ENCODE measurements around the gene RNF32.
A peak's percentile ranks its signal among the peaks of the same experiment; 100 is the strongest.
"Not testable (repeated sequence)": the region's sequence is repeated elsewhere in the genome, so short reads cannot be mapped to it uniquely, and the experiment has no call there.

Gene RNF32

GRCh38 chr7:156675721-156676120 is 35.1 kb downstream of the RNF32 start:
- DNase-seq (ENCODE audit: low spot score): no peak

GRCh38 chr7:156676263-156676662 is 35.7 kb downstream of the RNF32 start:
- no peak for DNase-seq (ENCODE audit: low spot score)

DNA sequence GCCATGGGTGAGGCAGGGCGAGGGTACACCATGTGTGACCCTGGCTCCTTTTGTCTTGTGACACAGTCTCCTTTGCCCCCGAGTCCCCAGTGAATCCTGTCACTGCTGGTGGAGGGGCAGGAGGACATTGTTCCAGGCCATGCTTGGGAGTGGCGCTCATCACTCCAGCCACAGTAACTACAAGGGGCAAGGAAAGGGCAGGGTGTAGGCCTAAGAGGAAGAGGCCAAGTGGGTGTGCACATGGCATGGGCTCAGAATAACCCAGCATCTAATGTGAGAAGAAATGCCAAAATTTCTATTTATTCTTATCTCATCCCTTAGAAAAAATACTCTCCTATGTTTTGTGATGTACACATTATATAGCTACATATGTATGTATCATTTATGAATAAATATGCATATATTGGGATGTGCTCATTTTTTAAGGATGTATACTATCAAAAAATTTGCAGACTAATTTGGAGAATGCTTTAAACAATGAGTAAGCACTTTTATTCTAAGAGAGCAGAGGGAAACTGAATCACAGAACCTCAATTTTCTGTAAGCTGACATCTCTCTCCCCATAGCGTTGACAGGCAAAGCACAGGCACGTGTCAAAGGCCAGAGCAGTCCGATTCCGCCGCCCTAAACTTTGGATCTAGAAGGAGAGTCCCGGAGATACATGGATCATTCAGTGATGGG is 36.9 kb downstream of the RNF32 start:
- no peak for DNase-seq (ENCODE audit: low spot score)

GRCh38 chr7:156680281-156680680 is 39.7 kb downstream of the RNF32 start:
- DNase-seq (ENCODE audit: low spot score): no peak

DNA sequence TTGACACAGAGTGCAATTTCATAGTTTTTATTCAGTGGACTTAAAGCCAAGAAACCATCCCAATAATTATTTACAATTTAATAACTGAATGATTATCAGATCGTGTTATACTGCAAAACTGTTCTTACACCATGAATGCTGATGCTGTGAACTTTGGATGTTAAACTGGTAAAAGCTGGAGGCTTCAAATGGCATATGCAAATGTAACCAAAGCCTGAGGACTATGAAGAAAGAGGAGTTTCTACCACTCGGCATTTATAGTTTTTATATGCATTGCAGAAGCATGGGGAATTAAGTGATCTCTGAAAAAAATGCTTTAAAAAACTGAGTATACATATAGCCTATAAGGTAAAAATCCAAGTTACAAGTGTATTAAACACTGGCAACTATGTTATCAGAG is 42.4 kb downstream of the RNF32 start:
- no peak for DNase-seq (ENCODE audit: low spot score)

- no peak for DNase-seq (ENCODE audit: low spot score)
Observed at GRCh38 chr7:156684251-156684650, 43.7 kb downstream of the RNF32 start.

DNA sequence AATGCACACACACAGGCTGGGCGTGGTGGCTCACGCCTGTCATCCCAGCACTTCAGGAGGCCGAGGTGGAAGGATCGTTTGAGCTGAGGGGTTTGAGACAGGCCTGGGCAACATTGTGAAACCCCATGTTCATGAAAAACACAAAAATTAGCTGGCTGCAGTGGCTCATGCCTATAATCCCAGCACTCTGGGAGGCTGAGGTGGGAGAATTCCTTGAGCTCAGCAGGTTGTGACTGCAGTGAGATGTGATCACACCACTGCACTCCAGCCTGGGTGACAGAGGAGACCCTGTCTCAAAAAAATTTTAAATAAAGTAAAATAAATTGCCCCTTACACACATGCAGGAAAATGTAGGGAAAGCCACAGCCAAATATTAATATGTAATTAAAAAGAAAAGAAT is 44.1 kb downstream of the RNF32 start:
- no peak for DNase-seq (ENCODE audit: low spot score)

DNA sequence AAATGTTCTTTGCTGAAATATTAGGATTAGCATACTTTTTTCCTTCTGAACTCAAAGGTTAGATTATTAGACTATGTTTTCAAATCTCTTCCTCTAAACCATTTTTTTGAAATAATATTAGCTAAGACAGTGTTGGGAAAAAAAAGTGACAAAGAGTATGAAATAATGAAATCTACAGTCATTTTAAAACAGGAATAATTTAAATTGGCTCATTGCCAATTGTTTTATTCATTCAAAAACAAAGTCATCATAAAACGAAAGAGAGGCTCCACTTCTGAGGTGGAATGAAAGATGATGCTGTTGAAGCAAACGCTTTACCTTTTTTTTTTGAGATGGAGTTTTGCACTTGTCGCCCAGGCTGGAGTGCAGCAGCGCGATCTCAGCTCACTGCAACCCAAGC is 51.2 kb downstream of the RNF32 start:
- DNase-seq (ENCODE audit: low spot score): no peak

DNA sequence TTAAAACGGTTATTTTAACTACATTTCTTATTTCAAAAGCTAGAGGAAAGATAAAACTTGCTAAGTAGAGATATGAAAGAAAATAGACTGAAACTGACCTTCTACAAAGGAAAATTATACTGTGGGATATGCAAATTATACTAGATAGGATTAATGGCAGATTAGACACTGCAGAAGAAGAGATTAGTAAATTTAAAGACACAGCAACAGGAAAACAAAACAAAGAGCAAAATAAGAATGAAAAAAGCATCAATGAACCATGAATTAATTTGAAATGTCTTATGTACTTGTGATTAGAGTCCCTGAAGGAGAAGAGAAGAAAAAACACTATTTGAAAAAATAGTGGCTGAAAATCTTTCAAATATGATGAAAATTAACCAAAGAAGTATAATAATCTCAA is 52.3 kb downstream of the RNF32 start:
- no peak for DNase-seq (ENCODE audit: low spot score)

- DNase-seq (ENCODE audit: low spot score): no peak
Observed at GRCh38 chr7:156693627-156694026, 53.1 kb downstream of the RNF32 start.

- not testable (repeated sequence) for DNase-seq (ENCODE audit: low spot score)
Observed at GRCh38 chr7:156697283-156697682, 56.7 kb downstream of the RNF32 start.

DNA sequence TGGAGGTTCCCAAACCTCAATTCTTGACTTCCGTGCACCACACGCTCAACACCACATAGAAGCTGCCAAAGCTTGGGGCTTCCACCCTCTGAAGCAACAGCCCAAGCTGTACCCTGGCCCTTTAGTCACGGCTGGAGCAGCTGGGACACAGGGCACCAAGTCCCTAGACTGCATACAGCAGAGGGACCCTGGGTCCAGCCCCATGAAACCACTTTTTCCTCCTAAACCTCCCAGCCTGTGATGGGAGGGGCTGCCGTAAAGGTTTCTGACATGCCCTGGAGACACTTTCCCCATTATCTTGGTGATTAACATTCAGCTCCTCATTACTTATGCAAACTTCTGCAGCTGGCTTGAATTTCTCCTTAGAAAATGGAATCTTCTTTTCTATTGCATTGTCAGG is 57.9 kb downstream of the RNF32 start:
- DNase-seq (ENCODE audit: low spot score): not testable (repeated sequence)

GRCh38 chr7:156701787-156702186 is 61.2 kb downstream of the RNF32 start:
- DNase-seq (ENCODE audit: low spot score): not testable (repeated sequence)

DNA sequence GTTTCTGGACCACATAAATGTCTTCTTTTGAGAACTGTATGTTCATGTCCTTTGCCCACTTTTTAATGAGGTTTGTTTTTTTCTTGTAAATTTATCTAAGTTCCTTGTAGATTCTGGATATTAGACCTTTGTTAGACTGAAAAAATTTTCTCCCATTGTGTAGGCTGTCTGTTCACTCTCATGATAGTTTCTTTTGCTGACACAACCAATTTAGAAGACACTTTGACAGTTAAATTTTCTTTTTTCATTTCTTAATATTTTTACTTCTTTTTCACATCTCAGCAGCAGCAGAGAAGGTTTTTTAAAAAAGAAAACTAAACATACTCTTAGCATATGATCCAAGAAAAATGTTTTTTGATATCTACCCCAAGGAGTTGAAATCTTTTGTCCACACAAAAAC is 61.8 kb downstream of the RNF32 start:
- no peak for DNase-seq (ENCODE audit: low spot score)

DNA sequence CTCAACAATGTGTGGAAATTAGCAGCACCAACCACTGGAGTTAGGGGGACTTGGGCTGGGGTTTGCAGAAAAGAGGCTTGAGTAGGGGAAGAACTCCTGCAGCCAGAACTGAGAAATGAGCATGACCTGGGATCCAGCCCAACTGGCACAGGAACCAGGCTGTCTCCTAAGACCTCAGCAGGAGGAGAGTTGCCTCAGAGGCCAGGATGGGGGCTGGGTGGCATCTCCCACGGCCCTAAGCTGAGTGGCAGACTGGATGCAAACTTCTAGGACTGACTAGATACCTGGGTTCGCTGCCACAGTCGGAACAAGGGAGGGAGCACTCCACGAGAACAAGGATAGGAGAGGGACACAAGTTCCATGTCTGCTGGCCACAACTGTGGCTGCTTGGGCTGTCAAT is 62.6 kb downstream of the RNF32 start:
- peak; percentile 14 for DNase-seq (ENCODE audit: low spot score)

DNA sequence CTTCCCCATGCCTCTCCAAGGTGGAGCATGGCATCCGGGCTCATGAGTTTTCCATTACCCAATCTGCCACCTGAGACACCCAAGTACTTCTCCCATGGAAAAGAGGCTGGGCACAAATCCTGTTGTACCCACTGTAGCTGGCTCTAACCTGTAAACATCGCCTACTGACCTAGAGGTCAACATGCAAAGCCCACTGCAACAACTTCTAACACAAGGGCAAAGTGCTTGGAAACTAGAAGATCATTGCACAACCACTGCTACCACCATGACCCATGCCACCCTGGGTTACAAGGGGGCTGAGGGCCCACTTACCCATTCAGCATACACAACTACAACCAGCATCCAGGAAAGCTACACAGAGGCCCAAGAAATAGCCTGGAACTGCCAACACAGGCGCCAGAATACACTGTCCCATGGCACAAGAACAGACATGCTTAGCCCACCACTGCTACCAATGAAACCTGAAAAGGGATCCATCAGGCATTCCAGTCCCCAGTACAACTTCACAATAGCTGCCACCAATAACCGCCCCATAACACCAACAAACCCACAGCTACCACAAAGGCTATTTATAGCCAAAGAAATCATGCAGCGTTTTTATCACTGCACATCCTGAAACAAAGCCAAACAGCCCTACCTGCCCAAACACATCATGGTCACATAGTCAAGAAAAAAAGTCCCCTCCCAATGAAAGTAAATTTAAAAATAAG is 63.4 kb downstream of the RNF32 start:
- no peak for DNase-seq (ENCODE audit: low spot score)

DNA sequence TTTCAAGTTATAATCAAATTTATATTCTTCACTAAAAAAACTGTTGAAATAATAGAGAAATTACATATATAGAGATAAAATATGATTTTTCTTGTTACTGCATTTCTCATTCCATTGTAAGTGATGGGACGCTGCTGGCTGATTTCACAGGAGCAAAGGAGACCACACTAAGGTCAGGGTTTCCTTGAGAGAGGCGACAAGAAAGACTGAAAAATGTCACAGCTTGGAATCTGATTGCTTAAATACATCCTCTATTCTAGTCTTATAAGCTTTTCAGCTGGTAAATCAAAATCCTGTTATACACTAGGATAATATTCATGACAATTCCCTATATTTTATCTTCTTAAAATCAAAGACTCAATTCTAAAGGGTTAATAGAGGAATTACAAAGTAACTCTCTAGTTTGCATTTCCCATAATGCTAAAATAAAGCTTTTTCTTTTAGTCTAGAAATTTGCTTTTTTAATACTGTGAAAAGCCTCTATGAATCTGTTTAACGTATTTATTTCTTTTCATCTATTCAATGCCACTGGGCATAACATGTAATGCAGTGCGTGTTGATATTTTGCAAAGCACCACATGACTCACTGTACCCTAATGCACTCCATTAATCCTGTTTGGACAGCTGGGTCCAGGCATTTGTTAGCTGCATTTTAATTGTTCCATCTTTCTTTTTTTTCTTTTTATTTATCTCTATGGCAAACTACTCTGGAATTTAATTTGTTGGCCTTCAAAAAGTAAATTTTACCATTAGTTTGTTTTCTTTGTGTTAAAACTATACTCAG is 81.7 kb downstream of the RNF32 start:
- no peak for DNase-seq (ENCODE audit: low spot score)

- no peak for DNase-seq (ENCODE audit: low spot score)
Observed at GRCh38 chr7:156725073-156725472, 84.5 kb downstream of the RNF32 start.

GRCh38 chr7:156725936-156726335 is 85.4 kb downstream of the RNF32 start:
- no peak for DNase-seq (ENCODE audit: low spot score)
